ENCODE data around the gene TMEM209.

- TF ChIP-seq POLR2A (IDR thresholded peaks at IDR 0.05; ENCODE audit: low read depth, low read length), result no peak
- no peak for TF ChIP-seq SPI1 (IDR thresholded peaks at IDR 0.05; ENCODE audit: low read depth, low read length)
- no peak for TF ChIP-seq POLR2AphosphoS5 (IDR thresholded peaks at IDR 0.05; ENCODE audit: low read depth, low read length)
Measured at GRCh38 chr7:130118294-130118693, 86.9 kb downstream of the TMEM209 start.
